ENCODE data around the gene ACACA.
"Not testable (repeated sequence)": the region's sequence is repeated elsewhere in the genome, so short reads cannot be mapped to it uniquely, and the experiment has no call there.

The ACACA gene

GRCh38 chr17:37092071-37092470 lies 314.6 kb downstream of the ACACA start:
- DNase-seq, result no peak

GRCh38 chr17:37090941-37091340 lies 315.7 kb downstream of the ACACA start:
- no peak for DNase-seq

GRCh38 chr17:37089956-37090355 lies 316.7 kb downstream of the ACACA start:
- peak; percentile 59 for DNase-seq

- DNase-seq, result no peak
These were observed 317.7 kb downstream of the ACACA start for GRCh38 chr17:37088913-37089312.

- DNase-seq, result no peak
These were observed 318.2 kb downstream of the ACACA start for GRCh38 chr17:37088459-37088858.

- DNase-seq, result no peak
These were observed 319.0 kb downstream of the ACACA start for GRCh38 chr17:37087683-37088082.

GRCh38 chr17:37086948-37087347 lies 319.7 kb downstream of the ACACA start:
- no peak for DNase-seq

GRCh38 chr17:37086334-37086733 lies 320.3 kb downstream of the ACACA start:
- DNase-seq, result no peak

- DNase-seq, result no peak
These were observed 322.3 kb downstream of the ACACA start for GRCh38 chr17:37084372-37084771.

- no peak for DNase-seq
These were observed 323.2 kb downstream of the ACACA start for GRCh38 chr17:37083456-37083855.

- DNase-seq, result no peak
These were observed 323.7 kb downstream of the ACACA start for GRCh38 chr17:37082985-37083384.

GRCh38 chr17:37082311-37082860 lies 324.2 kb downstream of the ACACA start:
- DNase-seq, result no peak

GRCh38 chr17:37081287-37081686 lies 325.3 kb downstream of the ACACA start:
- no peak for DNase-seq

- DNase-seq, result no peak
These were observed 326.9 kb downstream of the ACACA start for GRCh38 chr17:37079735-37080134.

GRCh38 chr17:37079065-37079708 lies 327.4 kb downstream of the ACACA start:
- no peak for DNase-seq

GRCh38 chr17:37073464-37073863 lies 333.2 kb downstream of the ACACA start:
- not testable (repeated sequence) for DNase-seq

- no peak for DNase-seq
These were observed 337.5 kb downstream of the ACACA start for GRCh38 chr17:37069087-37069486.

- DNase-seq, result no peak
These were observed 338.4 kb downstream of the ACACA start for GRCh38 chr17:37068266-37068665.

- no peak for DNase-seq
These were observed 339.0 kb downstream of the ACACA start for GRCh38 chr17:37067555-37068111.

- DNase-seq, result no peak
These were observed 340.0 kb downstream of the ACACA start for GRCh38 chr17:37066322-37067255.

- DNase-seq, result no peak
These were observed 340.9 kb downstream of the ACACA start for GRCh38 chr17:37065486-37066321.

- no peak for DNase-seq
These were observed 341.7 kb downstream of the ACACA start for GRCh38 chr17:37064956-37065355.

GRCh38 chr17:37064206-37064605 lies 342.4 kb downstream of the ACACA start:
- DNase-seq, result no peak

All from GDM1 (cell line).